ENCODE data around the gene DPP6.

- no peak for TF ChIP-seq EZH2phosphoT487 (IDR thresholded peaks at IDR 0.05; ENCODE audit: borderline replicate concordance, low read length)
- no peak for TF ChIP-seq CTCF (conservative IDR thresholded peaks at IDR 0.05; ENCODE audit: low read depth, low read length)
Measured at GRCh38 chr7:154910977-154911376, 858.8 kb downstream of the DPP6 start.
